Measurements from ENCODE around the gene ZNF76.

The ZNF76 gene

DNA sequence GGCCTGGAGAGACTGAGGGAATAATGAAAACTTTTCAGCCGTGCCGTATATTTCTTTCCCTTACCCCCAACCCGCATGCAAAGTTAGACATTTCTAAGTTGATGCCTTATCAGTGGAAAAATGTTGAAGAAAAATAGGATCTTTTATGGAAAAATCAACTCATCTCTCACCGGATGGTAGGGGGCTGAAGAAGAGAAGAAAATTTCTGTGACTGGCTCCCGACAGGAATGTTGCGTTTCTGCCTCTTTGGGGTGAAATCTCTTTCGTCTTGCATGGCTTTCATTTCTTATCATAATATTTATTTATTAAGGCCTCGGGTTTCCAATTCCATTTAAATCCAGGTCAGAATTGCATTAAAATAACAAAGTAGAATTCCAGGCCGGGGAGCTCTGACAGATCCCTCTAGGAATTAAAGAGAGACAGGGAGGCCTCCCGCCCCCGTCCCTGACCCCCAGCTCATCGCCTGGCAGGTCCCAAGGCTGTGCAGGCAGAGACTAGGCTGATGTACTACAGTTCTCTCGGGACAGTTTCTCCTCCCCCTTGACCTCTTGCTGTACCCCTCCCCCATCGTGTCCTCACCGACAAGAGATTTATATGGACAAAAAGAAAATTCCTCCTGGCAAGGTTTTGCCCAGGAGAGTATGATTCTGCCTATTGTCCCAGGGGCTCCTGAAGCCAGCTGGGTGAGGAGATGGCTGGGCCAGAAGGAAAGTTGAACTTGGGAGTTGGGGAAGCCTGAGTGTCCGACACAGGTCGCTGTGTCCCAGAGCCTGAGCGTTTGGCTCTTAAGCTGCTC lies 44.5 kb upstream of the ZNF76 start:
- H3F3A ChIP-seq (ENCODE audit: insufficient read depth, low read length) = no peaks in the 10 kb centered on the region
- H3K79me2 ChIP-seq (ENCODE audit: low read length) = no peaks in the 10 kb centered on the region
- no peaks in the 10 kb centered on the region for H3K36me3 ChIP-seq (replicated peaks; ENCODE audit: insufficient read depth, low read length)
- H3K4me1 ChIP-seq (ENCODE audit: low read length) = peaks cover 9% of the 10 kb centered on the region
- H3K9me3 ChIP-seq (replicated peaks; ENCODE audit: insufficient read depth, low read length) = no peaks in the 10 kb centered on the region
- TF ChIP-seq EZH2phosphoT487 (IDR thresholded peaks at IDR 0.05; ENCODE audit: low read length) = no peak
- TF ChIP-seq, protein P1, sequence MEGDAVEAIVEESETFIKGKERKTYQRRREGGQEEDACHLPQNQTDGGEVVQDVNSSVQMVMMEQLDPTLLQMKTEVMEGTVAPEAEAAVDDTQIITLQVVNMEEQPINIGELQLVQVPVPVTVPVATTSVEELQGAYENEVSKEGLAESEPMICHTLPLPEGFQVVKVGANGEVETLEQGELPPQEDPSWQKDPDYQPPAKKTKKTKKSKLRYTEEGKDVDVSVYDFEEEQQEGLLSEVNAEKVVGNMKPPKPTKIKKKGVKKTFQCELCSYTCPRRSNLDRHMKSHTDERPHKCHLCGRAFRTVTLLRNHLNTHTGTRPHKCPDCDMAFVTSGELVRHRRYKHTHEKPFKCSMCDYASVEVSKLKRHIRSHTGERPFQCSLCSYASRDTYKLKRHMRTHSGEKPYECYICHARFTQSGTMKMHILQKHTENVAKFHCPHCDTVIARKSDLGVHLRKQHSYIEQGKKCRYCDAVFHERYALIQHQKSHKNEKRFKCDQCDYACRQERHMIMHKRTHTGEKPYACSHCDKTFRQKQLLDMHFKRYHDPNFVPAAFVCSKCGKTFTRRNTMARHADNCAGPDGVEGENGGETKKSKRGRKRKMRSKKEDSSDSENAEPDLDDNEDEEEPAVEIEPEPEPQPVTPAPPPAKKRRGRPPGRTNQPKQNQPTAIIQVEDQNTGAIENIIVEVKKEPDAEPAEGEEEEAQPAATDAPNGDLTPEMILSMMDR (IDR thresholded peaks at IDR 0.05; ENCODE audit: low read length) = no peak
- TF ChIP-seq EZH2 (optimal IDR thresholded peaks at IDR 0.05; ENCODE audit: low read depth, low read length) = no peak
- no peaks in the 10 kb centered on the region for H3K9me2 ChIP-seq (replicated peaks; ENCODE audit: insufficient read depth, low read length)
- no peak for DNase-seq
- no peak overlapping the region; the same call in 1 of the 2 replicates for H3K4me2 ChIP-seq (ENCODE audit: low read depth, low read length)
- no peak overlapping the region for H3K27ac ChIP-seq (ENCODE audit: low read length)
- H3K4me3 ChIP-seq (ENCODE audit: low read length) = no peak overlapping the region
- H3K27me3 ChIP-seq (replicated peaks; ENCODE audit: insufficient read depth, low read length) = peaks cover 18% of the 10 kb centered on the region
- no peaks in the 10 kb centered on the region for H4K20me1 ChIP-seq (ENCODE audit: insufficient read depth, low read length)
- H2AFZ ChIP-seq (ENCODE audit: low read length) = no peak overlapping the region
- no peak overlapping the region for H3K9ac ChIP-seq (ENCODE audit: low read length)

DNA sequence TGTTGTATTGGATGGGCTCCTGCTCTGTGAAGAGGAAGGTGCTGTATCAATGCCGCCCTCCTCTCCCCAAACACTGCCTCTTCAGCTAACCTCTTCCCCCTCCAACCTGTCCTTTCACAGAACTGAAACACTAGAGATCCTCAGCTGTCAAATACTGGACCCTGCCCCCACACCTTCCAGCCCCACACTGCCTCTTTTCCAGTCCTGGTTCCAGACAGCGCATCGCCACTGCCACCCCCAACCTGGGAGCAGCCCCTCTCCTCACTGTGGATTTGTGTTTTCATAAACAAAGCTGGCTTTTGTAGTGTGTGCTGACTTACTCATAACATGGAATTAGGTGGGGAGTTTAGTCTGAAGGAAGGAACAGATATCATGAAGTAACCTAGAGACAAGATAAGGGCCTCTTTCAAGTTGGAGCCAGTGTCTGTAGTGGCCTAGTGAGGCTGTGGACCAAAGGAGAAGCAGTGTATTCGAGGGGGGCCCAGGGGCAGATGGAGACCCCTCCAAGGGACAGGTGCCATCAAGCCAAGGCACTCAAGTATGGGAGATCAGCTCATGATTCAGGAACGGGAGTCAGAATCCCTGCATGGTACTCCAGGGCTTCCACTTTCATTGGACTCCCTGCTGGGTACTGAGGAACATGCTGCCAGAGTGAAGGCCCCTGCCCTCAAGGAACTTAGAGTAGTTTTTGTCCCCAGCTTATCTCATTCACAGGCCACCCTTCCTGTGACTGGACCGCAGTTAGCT lies 43.7 kb upstream of the ZNF76 start:
- Histone ChIP-seq H3F3A (ENCODE audit: insufficient read depth, low read length) (no peaks in the 10 kb centered on the region), H4K20me1 (ENCODE audit: insufficient read depth, low read length) (no peaks in the 10 kb centered on the region), H2AFZ (ENCODE audit: low read length) (no peak overlapping the region), H3K9me3 (replicated peaks; ENCODE audit: insufficient read depth, low read length) (no peaks in the 10 kb centered on the region), H3K27me3 (replicated peaks; ENCODE audit: insufficient read depth, low read length) (peaks cover 18% of the 10 kb centered on the region), H3K4me1 (ENCODE audit: low read length) (peaks cover 5% of the 10 kb centered on the region), H3K4me3 (ENCODE audit: low read length) (no peak overlapping the region), H3K79me2 (ENCODE audit: low read length) (no peaks in the 10 kb centered on the region), H3K27ac (ENCODE audit: low read length) (no peak overlapping the region), H3K9me2 (replicated peaks; ENCODE audit: insufficient read depth, low read length) (no peaks in the 10 kb centered on the region), H3K9ac (ENCODE audit: low read length) (no peak overlapping the region), H3K36me3 (replicated peaks; ENCODE audit: insufficient read depth, low read length) (no peaks in the 10 kb centered on the region), H3K4me2 (ENCODE audit: low read depth, low read length) (no peak overlapping the region)
- DNase-seq = no peak
- no peak for TF ChIP-seq EZH2phosphoT487 (IDR thresholded peaks at IDR 0.05; ENCODE audit: low read length)
- TF ChIP-seq, protein P1 (IDR thresholded peaks at IDR 0.05; ENCODE audit: low read length) = no peak
- TF ChIP-seq EZH2 (optimal IDR thresholded peaks at IDR 0.05; ENCODE audit: low read depth, low read length) = no peak

DNA sequence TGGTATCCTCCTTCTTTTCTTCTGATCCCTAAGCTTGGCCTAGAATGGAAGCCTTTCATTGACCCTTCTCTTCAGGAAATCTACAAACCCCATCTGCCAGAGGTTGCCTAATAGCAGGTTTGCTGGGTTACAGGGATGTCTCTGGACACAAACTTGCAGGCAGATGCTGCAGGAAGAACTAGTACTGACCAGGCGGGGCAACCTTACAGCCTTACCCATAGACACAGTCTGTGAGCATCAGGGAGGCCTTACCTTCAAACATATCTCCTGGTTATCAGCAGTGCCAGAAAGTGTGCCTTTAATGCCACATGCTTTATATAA lies 43.2 kb upstream of the ZNF76 start:
- H3K79me2 ChIP-seq (ENCODE audit: low read length) = no peaks in the 10 kb centered on the region
- no peaks in the 10 kb centered on the region for H3K9me3 ChIP-seq (replicated peaks; ENCODE audit: insufficient read depth, low read length)
- DNase-seq = no peak
- no peak overlapping the region for H3K27ac ChIP-seq (ENCODE audit: low read length)
- H3K9me2 ChIP-seq (replicated peaks; ENCODE audit: insufficient read depth, low read length) = no peaks in the 10 kb centered on the region
- 0 out of 2 replicates have a peak, but pooled peaks cover 2% of the 10 kb centered on the region for H3K4me1 ChIP-seq (ENCODE audit: low read length)
- no peak overlapping the region for H3K4me3 ChIP-seq (ENCODE audit: low read length)
- H3K9ac ChIP-seq (ENCODE audit: low read length) = no peak overlapping the region
- TF ChIP-seq, protein P1 (IDR thresholded peaks at IDR 0.05; ENCODE audit: low read length) = no peak
- TF ChIP-seq EZH2 (optimal IDR thresholded peaks at IDR 0.05; ENCODE audit: low read depth, low read length) (no peak), EZH2phosphoT487 (IDR thresholded peaks at IDR 0.05; ENCODE audit: low read length) (no peak)
- H3K27me3 ChIP-seq (replicated peaks; ENCODE audit: insufficient read depth, low read length) = peaks cover 18% of the 10 kb centered on the region
- H2AFZ ChIP-seq (ENCODE audit: low read length) = no peak overlapping the region
- H3K4me2 ChIP-seq (ENCODE audit: low read depth, low read length) = no peak overlapping the region
- no peaks in the 10 kb centered on the region for H3K36me3 ChIP-seq (replicated peaks; ENCODE audit: insufficient read depth, low read length)
- H3F3A ChIP-seq (ENCODE audit: insufficient read depth, low read length) = no peaks in the 10 kb centered on the region
- H4K20me1 ChIP-seq (ENCODE audit: insufficient read depth, low read length) = no peaks in the 10 kb centered on the region

All from MM.1S (cell line).